GM12892 (cell line): ENCODE results near the gene CYP20A1.
"Not testable (repeated sequence)": the region's sequence is repeated elsewhere in the genome, so short reads cannot be mapped to it uniquely, and the experiment has no call there.

Experiments
- POLR2A ChIP-seq: IDR thresholded peaks from 2 replicates; pipeline ENCODE4 v1.6.1; 2011; ENCODE audit warnings: low read depth, low read length, control low read depth
- POLR2AphosphoS5 ChIP-seq: IDR thresholded peaks from 2 replicates; pipeline ENCODE4 v1.6.1; 2011; ENCODE audit warnings: low read depth, low read length, control low read depth
- TAF1 ChIP-seq: IDR thresholded peaks from 2 replicates; pipeline ENCODE4 v1.6.1; 2011; ENCODE audit warnings: low read depth, mild to moderate bottlenecking, control low read depth, low read length, borderline replicate concordance

- not testable (repeated sequence) for TF ChIP-seq TAF1, POLR2AphosphoS5, POLR2A
These were observed 47.8 kb upstream of the CYP20A1 start for GRCh38 chr2:203191026-203191425.
